HG02943 (cell line): ENCODE data around the gene PHPT1.
"Not testable (repeated sequence)": the region's sequence is repeated elsewhere in the genome, so short reads cannot be mapped to it uniquely, and the experiment has no call there.

Source experiments
- ATAC-seq: cut with Tn5 transposase; IDR thresholded peaks from one replicate; pipeline ENCODE4 v1.9.1; 2021; ENCODE audit warnings: mild to moderate bottlenecking, low read depth, moderate library complexity; ENCODE audit not compliant: unreplicated experiment

The PHPT1 gene

DNA sequence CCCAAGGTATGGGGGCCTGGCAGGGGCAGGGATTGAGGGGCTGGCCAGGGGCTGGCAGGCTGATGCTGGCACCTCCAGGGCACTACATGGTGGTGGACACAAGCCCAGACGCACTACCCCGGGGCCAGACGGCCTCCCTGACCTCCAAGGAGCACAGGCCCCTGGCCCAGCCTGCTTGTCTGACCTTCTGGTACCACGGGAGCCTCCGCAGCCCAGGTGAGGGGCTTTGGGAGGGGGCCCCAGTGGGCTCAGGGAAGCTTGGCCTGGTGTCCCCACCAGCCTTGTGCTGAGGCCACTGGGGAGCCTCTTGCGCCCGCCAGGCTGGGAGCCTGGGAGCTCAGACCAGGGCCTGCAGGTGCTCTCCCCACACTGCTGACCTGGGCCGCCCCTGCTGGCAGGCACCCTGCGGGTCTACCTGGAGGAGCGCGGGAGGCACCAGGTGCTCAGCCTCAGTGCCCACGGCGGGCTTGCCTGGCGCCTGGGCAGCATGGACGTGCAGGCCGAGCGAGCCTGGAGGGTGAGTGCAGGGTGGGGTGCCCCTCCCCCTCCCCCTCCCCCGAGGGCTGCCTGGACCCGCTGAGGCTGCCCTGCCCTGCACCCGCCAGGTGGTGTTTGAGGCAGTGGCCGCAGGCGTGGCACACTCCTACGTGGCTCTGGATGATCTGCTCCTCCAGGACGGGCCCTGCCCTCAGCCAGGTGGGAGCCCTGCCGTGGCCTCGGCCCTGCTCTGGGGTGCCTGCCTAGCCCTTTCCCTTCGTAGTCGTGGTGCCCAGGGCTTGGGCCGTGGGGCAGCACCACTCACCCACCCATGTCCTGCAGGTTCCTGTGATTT, 8.6 kb downstream of the PHPT1 start:
- no peak for ATAC-seq

- ATAC-seq = no peak
These were observed 9.2 kb downstream of the PHPT1 start for GRCh38 chr9:136858452-136858843.

DNA sequence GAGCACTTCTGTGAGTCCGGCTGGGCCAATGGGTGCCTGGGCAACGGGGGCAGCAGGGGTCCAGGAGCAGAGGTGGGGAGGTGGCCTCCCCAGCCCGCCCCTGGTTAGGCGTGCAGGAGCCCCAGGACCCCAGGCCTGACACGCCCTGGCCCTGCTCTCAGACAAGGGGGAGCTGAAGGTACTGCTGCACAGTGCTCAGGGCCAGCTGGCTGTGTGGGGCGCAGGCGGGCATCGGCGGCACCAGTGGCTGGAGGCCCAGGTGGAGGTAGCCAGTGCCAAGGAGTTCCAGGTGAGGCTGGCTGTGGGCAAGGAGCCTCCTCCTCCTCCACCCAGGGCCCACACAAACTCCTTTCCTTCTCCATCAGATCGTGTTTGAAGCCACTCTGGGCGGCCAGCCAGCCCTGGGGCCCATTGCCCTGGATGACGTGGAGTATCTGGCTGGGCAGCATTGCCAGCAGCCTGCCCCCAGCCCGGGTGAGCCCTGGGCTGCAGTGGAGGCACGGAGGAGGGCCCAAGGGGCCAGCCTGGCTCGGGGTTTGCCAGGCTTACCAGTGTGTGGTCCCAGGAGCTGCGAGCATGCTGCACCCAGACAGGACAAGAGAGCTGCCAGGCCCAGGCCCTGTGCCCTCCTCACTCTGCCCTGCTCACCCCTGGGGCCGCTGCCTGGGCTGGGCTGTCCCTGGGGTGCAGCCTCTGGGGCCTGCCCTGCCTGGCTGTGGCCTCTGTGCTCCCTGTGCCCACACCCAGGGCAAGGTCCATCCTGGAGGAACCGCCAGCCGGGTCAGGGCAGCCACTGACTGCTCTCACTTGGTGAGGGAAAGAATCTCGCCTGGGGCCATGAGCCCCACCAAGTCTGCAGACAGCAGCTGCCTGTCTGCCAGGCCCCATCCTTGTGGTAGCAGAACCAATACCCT, 9.9 kb downstream of the PHPT1 start:
- ATAC-seq = no peak

- ATAC-seq = no peak
These were observed 11.3 kb downstream of the PHPT1 start for GRCh38 chr9:136860529-136860928.

- no peak for ATAC-seq
These were observed 12.0 kb downstream of the PHPT1 start for GRCh38 chr9:136860933-136861873.

DNA sequence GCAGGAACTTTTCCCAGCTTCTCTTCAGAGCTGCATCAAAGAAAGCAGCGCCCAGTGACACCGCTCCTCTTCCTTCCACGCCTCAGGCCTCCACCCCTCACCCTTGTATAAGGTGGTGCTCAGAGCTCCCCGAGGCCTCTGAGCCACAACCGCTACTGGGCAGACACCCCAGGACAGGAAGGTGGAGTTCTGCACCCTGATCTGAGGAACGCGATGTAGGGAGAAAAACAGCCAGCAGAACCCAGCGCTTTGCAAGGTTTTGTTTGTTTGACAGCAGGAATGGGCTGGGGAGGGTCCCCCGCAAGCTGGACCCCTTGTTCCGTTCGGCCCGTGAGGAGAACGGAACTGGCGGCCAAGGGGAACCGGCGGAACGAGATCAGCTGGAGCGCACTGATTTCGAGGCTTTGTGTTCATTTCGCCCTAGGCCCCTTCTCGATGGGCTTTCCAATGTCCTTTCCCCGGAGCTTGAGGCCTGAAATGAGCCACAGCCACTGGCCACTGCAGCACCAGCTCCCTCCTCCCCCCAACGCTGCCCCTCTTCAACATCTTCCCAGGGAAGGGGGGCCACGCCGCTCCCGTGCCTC, 12.8 kb downstream of the PHPT1 start:
- no peak for ATAC-seq

DNA sequence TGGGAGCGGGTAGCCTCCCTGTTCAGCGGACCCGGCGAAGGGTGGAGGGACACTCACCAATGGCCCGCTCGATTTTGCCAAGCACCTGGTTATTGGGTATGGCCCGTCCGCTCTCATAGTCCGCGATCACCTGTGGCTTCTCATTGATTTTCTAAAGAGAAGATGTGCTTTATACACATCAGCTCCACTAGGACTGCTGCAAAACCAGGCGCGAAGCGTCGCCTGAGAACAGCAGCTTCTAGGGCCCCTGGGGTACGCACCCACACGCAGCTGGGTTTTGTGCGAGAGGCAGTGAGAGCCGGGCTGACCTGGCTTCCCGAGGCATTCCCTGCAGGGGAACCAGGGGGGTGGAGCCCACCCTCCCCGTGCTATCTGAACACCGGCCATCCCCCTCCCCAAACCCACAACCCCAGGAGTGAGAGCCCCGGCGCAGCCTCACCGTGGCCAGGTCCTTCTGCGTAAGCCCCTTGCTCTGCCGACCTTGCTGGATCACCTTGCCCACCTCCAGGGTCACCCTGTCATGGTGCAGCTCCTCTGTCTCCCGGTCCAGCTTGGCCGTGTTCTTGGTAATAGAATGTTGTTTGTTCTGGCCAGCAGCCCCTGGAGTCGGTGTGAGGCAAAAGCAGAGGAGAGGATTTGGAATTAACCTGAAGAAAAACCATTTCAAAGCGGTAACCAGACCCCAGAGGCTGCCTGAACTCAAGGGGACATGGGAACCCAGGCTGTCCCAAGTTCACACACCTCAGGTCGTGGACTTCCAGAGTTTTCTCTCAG, 13.8 kb downstream of the PHPT1 start:
- ATAC-seq = no peak

DNA sequence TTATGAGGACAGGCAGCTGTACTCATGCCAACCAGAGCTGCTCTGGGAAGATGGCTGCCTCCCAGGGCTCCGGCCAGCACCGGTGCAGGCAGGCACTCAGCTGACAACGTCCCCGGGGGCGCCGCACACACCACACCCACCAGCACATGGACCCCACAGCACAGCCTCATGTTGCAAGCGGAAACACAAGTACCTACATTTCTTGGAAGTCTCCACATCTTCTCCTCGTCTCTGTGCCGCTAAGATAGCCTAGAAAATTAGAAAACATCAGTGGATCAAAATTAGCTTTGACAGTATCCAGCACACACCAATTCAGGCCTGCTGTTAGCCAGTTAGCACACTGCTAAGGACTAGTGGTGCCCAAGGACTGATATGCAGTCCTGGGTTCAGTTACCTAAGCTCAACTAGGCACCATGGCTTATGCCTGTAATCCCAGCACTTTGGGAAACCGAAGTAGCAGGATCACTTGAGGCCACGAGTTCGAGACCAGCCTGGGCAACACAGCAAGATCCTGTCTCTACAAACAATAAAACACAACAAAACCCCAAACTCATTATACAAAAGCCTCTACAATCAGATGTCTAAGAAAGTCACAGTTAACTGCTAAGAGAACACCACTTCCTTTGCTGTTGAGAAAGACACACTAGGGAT, 14.5 kb downstream of the PHPT1 start:
- ATAC-seq = no peak

GRCh38 chr9:136865041-136865767, 16.0 kb downstream of the PHPT1 start:
- no peak for ATAC-seq

DNA sequence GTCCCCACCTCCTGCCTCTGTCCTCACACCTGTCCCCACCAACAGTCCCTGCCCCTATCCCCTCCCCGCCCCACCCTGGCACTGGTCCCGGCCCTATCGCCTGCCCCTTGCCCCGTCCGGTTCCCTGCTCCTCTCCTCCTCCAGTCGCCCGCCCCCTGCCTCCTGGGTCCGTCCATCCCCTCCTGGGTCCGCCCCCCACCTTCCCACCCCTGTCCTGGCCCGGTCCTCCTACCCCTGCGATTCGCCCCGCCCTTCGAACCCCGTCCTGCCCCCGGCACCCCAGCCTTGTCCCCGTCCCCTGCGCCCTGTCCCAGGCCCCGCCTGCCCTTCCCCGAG, 16.5 kb downstream of the PHPT1 start:
- no peak for ATAC-seq

DNA sequence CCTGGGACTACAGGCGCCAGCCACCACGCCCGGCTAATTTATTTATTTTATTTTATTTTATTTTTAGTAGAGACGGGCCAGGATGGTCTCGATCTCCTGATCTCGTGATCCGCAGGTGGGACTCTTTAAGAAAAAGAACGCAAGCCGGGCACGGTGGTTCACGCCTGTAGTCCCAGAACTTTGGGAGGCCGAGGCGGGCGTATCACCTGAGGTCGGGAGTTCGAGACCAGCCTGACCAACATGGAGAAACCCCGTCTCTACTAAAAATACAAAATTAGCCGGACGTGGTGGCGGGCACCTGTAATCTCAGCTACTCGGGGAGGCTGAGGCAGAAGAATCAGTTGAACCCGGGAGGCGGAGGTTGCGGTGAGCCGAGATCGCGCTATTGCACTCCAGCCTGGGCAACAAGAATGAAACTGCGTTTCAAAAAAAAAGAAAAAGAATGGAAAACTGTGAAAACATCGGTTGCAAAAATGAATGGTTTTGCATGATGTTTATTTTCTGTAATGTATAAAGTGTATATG, 17.8 kb downstream of the PHPT1 start:
- ATAC-seq = not testable (repeated sequence)

- no peak for ATAC-seq
These were observed 18.3 kb downstream of the PHPT1 start for GRCh38 chr9:136867480-136867879.

DNA sequence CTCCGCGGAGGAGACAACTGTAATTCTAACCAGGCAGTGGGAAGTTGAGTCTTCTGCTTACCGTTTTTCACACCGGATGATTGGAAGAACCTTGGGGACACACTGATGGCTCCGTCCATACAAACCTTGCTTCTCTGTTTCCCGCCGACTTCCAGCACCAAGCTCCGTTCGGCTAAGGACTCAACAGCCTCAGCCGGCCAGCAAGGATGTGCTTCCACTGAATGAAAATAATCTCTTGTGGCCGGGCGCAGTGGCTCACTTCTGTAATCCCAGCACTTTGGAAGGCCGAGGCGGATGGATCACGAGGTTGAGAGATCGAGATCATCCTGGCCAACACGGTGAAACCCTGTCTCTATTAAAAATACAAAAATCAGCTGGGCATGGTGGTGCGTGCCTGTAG, 18.7 kb downstream of the PHPT1 start:
- ATAC-seq = no peak

DNA sequence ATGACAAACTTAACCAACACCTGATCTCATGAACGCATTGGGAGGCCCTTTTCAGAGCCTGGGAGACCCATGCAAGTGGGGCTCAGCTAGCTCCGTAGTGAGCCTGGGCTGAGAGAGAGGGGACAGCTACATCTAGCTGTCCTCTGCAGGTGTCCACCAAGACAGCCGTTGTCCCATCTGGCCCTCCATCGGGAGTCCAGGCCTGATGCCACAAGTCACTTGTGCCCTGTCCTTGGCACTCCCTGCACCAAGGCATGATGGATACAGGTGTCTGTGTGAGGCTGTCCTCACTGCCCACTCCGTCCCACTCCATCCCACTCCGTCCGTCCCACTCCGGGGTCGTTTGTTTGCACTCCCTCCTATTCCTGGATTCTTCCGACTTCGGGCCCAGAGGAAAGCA, 19.4 kb downstream of the PHPT1 start:
- no peak for ATAC-seq

GRCh38 chr9:136869611-136870010, 20.4 kb downstream of the PHPT1 start:
- not testable (repeated sequence) for ATAC-seq

- ATAC-seq = no peak
These were observed 25.9 kb downstream of the PHPT1 start for GRCh38 chr9:136875155-136875554.

DNA sequence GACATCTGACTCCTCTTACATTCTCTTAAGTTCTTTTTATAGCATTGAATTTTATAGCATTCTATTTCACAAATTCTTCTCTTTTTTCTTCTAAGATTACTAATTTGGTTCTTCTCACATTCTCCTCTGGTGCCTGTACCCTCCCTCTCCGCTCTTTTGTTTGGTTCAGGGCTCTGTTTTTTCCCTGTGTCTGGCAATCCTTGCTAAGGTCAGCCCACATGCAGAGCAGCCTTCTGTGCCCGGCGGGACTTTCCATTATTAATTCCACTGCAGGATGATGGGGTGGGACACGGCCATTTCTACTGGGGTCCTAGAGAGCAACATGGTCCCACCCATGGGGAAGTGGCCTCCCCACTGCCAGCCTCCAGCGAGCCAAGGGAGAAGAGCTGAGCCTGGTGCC, 27.3 kb downstream of the PHPT1 start:
- no peak for ATAC-seq

DNA sequence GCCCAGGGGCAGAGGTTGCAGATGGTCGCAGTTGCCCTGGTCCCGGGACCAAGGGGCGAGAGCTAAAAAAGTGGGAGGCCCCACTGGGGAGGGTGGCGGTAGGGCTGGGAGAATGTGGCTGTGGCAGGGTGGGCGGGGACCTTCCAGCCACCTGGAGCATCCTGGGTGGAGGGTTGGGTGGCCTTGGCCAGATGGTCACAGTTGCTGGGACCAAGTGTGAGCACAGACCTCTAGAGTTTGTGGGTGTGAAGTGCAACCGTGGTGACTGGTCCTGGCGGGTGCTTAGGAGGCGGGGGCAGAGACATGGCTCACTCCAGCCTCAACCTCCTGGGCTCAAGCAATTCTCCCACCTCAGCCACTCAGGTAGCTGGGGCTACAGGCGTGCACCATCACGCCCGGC, 31.4 kb downstream of the PHPT1 start:
- ATAC-seq = no peak
